22Rv1 (cell line): Measurements from ENCODE around the gene RIC3.

Experiments used
- ZFX ChIP-seq: fragments of 450-650 bp; IDR thresholded peaks from 2 replicates; pipeline ENCODE4 v1.6.1; 2017; ENCODE audit warnings: antibody characterized with exemption, borderline replicate concordance
- TF ChIP-seq, protein P1 (sequence below): fragments of 450-650 bp; IDR thresholded peaks from 2 replicates; pipeline ENCODE4 v1.5.1; 2017; ENCODE audit warnings: mild to moderate bottlenecking

GRCh38 chr11:8068605-8069221 lies 100.1 kb downstream of the RIC3 start:
- TF ChIP-seq, protein P1, sequence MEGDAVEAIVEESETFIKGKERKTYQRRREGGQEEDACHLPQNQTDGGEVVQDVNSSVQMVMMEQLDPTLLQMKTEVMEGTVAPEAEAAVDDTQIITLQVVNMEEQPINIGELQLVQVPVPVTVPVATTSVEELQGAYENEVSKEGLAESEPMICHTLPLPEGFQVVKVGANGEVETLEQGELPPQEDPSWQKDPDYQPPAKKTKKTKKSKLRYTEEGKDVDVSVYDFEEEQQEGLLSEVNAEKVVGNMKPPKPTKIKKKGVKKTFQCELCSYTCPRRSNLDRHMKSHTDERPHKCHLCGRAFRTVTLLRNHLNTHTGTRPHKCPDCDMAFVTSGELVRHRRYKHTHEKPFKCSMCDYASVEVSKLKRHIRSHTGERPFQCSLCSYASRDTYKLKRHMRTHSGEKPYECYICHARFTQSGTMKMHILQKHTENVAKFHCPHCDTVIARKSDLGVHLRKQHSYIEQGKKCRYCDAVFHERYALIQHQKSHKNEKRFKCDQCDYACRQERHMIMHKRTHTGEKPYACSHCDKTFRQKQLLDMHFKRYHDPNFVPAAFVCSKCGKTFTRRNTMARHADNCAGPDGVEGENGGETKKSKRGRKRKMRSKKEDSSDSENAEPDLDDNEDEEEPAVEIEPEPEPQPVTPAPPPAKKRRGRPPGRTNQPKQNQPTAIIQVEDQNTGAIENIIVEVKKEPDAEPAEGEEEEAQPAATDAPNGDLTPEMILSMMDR, result no peak
- no peak for TF ChIP-seq ZFX
